Breast epithelium (tissue), 3 donors: ENCODE results near the gene PSG4.
"Not testable (repeated sequence)": the region's sequence is repeated elsewhere in the genome, so short reads cannot be mapped to it uniquely, and the experiment has no call there.

Experiments
- POLR2A ChIP-seq: fragments of 450-650 bp; IDR thresholded peaks from one replicate; pipeline ENCODE4 v1.6.1; 2016; ENCODE audit warnings: antibody characterized with exemption, mild to moderate bottlenecking, moderate library complexity
- POLR2AphosphoS5 ChIP-seq, 3 donors: sonication (generic); formaldehyde crosslinking; IDR thresholded peaks; one replicate each; pipeline ENCODE4 v1.6.1; 2017; ENCODE audit warnings: antibody characterized with exemption in 3 of 3
- TF ChIP-seq, protein P1 (sequence below), 3 donors: fragments of 450-650 bp; IDR thresholded peaks; one replicate each; pipeline ENCODE4 v1.5.1; 2016 to 2017; ENCODE audit warnings: antibody characterized with exemption in 3 of 3, mild to moderate bottlenecking in 3 of 3, moderate library complexity in 3 of 3

DNA sequence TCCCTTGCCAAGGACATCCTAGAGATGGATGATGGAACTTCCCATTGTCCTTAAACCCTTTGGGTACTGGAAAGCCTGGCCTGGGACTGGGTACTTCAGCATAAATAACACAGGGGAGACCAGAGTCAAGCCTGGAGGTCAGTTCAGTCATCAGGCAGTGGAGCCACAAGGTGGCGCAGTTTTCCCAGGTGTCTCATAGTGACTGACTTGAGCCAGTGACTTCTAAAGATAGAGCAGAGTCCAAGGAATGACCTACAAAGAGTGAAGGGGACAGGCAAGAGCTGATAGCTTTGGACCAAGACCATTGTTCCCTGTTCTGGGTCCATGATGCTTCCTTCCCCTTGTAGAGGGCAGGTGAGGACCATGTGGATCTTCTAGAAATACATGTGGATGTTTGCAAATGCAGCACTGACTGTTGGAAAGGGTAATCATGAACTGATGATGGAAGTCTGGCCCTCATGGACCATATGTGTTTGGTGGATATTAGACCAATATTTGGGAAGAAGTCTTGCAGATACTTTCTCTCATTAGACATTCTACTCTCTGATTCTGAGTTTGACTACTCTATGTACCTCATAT is 25.8 kb downstream of the PSG4 start:
- TF ChIP-seq, protein P1, sequence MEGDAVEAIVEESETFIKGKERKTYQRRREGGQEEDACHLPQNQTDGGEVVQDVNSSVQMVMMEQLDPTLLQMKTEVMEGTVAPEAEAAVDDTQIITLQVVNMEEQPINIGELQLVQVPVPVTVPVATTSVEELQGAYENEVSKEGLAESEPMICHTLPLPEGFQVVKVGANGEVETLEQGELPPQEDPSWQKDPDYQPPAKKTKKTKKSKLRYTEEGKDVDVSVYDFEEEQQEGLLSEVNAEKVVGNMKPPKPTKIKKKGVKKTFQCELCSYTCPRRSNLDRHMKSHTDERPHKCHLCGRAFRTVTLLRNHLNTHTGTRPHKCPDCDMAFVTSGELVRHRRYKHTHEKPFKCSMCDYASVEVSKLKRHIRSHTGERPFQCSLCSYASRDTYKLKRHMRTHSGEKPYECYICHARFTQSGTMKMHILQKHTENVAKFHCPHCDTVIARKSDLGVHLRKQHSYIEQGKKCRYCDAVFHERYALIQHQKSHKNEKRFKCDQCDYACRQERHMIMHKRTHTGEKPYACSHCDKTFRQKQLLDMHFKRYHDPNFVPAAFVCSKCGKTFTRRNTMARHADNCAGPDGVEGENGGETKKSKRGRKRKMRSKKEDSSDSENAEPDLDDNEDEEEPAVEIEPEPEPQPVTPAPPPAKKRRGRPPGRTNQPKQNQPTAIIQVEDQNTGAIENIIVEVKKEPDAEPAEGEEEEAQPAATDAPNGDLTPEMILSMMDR (IDR thresholded peaks at IDR 0.05) = not testable (repeated sequence)
- not testable (repeated sequence) for TF ChIP-seq POLR2AphosphoS5 (IDR thresholded peaks at IDR 0.05); POLR2A
